Stimulated activated CD8-positive, alpha-beta memory T cell treated with anti-CD3 and anti-CD28 coated beads, Interleukin-12 subunit alpha, Interleukin-12 subunit beta, amount 100 ng/mL, for 24 hours (primary cell): ENCODE results near the gene DUSP1.
"Not testable (repeated sequence)": the region's sequence is repeated elsewhere in the genome, so short reads cannot be mapped to it uniquely, and the experiment has no call there.

ENCODE experiments used
- DNase-seq: peaks from one replicate; pipeline ENCODE4 v3.0.0-alpha.2; 2020; ENCODE audit errors: extremely low read depth

The DUSP1 gene

GRCh38 chr5:172770675-172771438 lies at the start of gene DUSP1:
Gene DUSP1 (minus strand): TSS chr5:172771195. CDS start chr5:172770952, 243 bp downstream.
- DNase-seq: peak; percentile 94

- DNase-seq: no peak
Observed at GRCh38 chr5:172820046-172820767, 49.2 kb upstream of the DUSP1 start.

- no peak for DNase-seq
Observed at GRCh38 chr5:172819569-172819968, 48.6 kb upstream of the DUSP1 start.

- DNase-seq: no peak
Observed at GRCh38 chr5:172818081-172818480, 47.1 kb upstream of the DUSP1 start.

GRCh38 chr5:172817664-172818063 lies 46.7 kb upstream of the DUSP1 start:
- no peak for DNase-seq

- DNase-seq: no peak
Observed at GRCh38 chr5:172816925-172817562, 46.0 kb upstream of the DUSP1 start.

- no peak for DNase-seq
Observed at GRCh38 chr5:172815631-172816030, 44.6 kb upstream of the DUSP1 start.

- not testable (repeated sequence) for DNase-seq
Observed at GRCh38 chr5:172810996-172811395, 40.0 kb upstream of the DUSP1 start.

GRCh38 chr5:172809774-172810173 lies 38.8 kb upstream of the DUSP1 start:
- DNase-seq: no peak

- no peak for DNase-seq
Observed at GRCh38 chr5:172807766-172808311, 36.8 kb upstream of the DUSP1 start.

- DNase-seq: peak; percentile 75
Observed at GRCh38 chr5:172806897-172807672, 36.1 kb upstream of the DUSP1 start.

- DNase-seq: no peak
Observed at GRCh38 chr5:172805736-172806255, 34.8 kb upstream of the DUSP1 start.

GRCh38 chr5:172805018-172805683 lies 34.2 kb upstream of the DUSP1 start:
- no peak for DNase-seq

- no peak for DNase-seq
Observed at GRCh38 chr5:172802567-172803176, 31.7 kb upstream of the DUSP1 start.

- DNase-seq: no peak
Observed at GRCh38 chr5:172802112-172802511, 31.1 kb upstream of the DUSP1 start.

- no peak for DNase-seq
Observed at GRCh38 chr5:172801179-172801671, 30.2 kb upstream of the DUSP1 start.

GRCh38 chr5:172800088-172800551 lies 29.1 kb upstream of the DUSP1 start:
- DNase-seq: no peak

GRCh38 chr5:172799416-172799815 lies 28.4 kb upstream of the DUSP1 start:
- DNase-seq: no peak

GRCh38 chr5:172798422-172799215 lies 27.6 kb upstream of the DUSP1 start:
- DNase-seq: no peak
